Smooth muscle cell (in vitro differentiated cells): ENCODE data around the gene CHD1L. TPM values are rescaled to one million over a fixed set of nuclear protein-coding genes. Genes with fewer than 3 reads are reported as not detected.
A peak's percentile ranks its signal among the peaks of the same experiment; 100 is the strongest.
"Not testable (repeated sequence)": the region's sequence is repeated elsewhere in the genome, so short reads cannot be mapped to it uniquely, and the experiment has no call there.

Source experiments
- DNase-seq: peaks from one replicate; lab custom pipeline; 2025; ENCODE audit not compliant: unreplicated experiment; lab: John Stamatoyannopoulos, UW
- H2AFZ ChIP-seq: fragments of 200-600 bp; sonication (generic); 2 replicates; pipeline ENCODE4 v1.6.0; 2016; ENCODE audit warnings: antibody characterized with exemption, low read depth, mild to moderate bottlenecking
- H3F3A ChIP-seq: fragments of 200-600 bp; sonication (generic); 2 replicates; pipeline ENCODE4 v1.6.0; 2017; ENCODE audit warnings: antibody characterized with exemption, low read depth
- H3K27ac ChIP-seq: fragments of 200-600 bp; sonication (generic); 2 replicates; pipeline ENCODE4 v1.5.1; 2016; ENCODE audit warnings: low read depth, mild to moderate bottlenecking
- H3K27me3 ChIP-seq: fragments of 200-600 bp; sonication (generic); 2 replicates; pipeline ENCODE4 v1.6.1; 2016; ENCODE audit warnings: low read depth, mild to moderate bottlenecking
- H3K36me3 ChIP-seq: fragments of 200-600 bp; sonication (generic); 2 replicates; pipeline ENCODE4 v1.5.1; 2016; ENCODE audit warnings: low read depth
- H3K4me1 ChIP-seq: fragments of 200-600 bp; sonication (generic); 2 replicates; pipeline ENCODE4 v1.5.1; 2016; ENCODE audit warnings: low read depth
- H3K4me2 ChIP-seq: fragments of 200-600 bp; sonication (generic); 2 replicates; pipeline ENCODE4 v1.6.0; 2016; ENCODE audit warnings: mild to moderate bottlenecking
- H3K4me3 ChIP-seq: fragments of 200-600 bp; sonication (generic); 2 replicates; pipeline ENCODE4 v1.5.1; 2016; ENCODE audit warnings: mild to moderate bottlenecking
- H3K79me2 ChIP-seq: fragments of 200-600 bp; sonication (generic); 2 replicates; pipeline ENCODE4 v1.6.0; 2016; ENCODE audit warnings: low read depth, mild to moderate bottlenecking
- H3K9ac ChIP-seq: fragments of 200-600 bp; sonication (generic); 2 replicates; pipeline ENCODE4 v1.6.0; 2016; ENCODE audit warnings: low read depth
- H3K9me3 ChIP-seq: fragments of 200-600 bp; sonication (generic); replicated peaks from 2 replicates; pipeline ENCODE4 v1.5.1; 2016; ENCODE audit warnings: low read depth
- H4K20me1 ChIP-seq: fragments of 200-600 bp; sonication (generic); 2 replicates; pipeline ENCODE4 v1.6.0; 2016; ENCODE audit warnings: low read depth
- WGBS: methylation state at CpG from one replicate; pipeline ENCODE4 v1.1.7; 2016; ENCODE audit warnings: low lambda C conversion rate; 5-methylcytosine and 5-hydroxymethylcytosine counted together
- polyA plus RNA-seq: library from polyadenylated mRNA; unstranded; fragments of >200 nt; fragmentation: Nextera tagmentation; extraction: Ambion mirVana; gene quantifications from 2 replicates; pipeline ENCODE4 v1.2.1, GENCODE V29; 2016
- total RNA-seq: library from RNA; depleted of rRNA; stranded (reverse); fragments of >200 nt; gene quantifications from 2 replicates; pipeline ENCODE4 v1.2.3, GENCODE V29; 2014
- TF ChIP-seq, protein P1 (sequence below): fragments of 200-600 bp; sonication (generic); IDR thresholded peaks from 2 replicates; pipeline ENCODE4 v1.5.1; 2017; ENCODE audit warnings: borderline replicate concordance, mild to moderate bottlenecking, antibody characterized with exemption; ENCODE audit not compliant: insufficient read depth, poor library complexity, severe bottlenecking

Gene CHD1L
- total and polyA plus RNA-seq, 2 experiments from 2014 or later, result 27.1 to 32.7 TPM

DNA sequence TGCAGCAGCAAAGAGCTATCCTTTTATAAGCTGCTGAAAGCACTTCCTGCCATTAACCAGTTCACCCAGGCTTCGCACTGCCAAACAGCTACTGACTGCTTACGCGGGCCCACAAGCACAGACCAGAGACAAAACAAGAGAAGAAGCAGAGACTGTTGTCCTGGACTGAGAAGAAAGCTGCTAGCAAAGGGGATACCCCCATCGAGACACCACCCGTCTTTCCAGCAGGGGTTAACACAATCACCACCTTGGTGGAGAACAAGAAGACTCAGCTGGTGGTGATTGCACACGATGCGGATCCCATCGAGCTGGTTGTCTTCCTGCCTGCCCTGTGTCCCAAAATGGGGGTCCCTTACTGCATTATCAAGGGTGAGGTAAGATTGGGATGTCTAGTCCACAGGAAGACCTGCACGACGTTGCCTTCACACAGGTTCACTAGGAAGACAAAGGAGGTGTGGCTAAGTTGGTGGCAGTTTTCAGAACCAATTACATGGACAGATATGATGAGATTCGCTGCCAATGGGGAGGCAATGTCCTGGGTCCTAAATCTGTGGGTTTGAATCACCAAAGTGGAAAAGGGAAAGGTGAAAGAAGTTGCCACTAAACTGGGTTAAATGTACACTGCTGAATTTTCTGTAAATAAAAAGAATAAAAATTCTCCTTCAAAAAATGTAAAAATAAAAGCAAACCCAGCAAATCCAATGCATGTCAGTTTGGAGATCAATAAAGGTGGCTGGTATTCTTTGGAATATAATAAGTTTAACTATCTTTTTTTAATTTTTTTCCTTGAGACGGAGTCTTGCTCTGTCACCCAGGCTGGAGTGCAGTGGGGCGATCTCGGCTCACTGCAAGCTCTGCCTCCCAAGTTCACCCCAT lies 18.5 kb upstream of the CHD1L start:
- H3K4me3 ChIP-seq, result peak overlapping the region; percentile 7
- no peak overlapping the region for H3K27ac ChIP-seq
- H4K20me1 ChIP-seq, result no peaks in the 10 kb centered on the region
- no peaks in the 10 kb centered on the region for H3K36me3 ChIP-seq
- no peak overlapping the region for H2AFZ ChIP-seq
- TF ChIP-seq, protein P1, sequence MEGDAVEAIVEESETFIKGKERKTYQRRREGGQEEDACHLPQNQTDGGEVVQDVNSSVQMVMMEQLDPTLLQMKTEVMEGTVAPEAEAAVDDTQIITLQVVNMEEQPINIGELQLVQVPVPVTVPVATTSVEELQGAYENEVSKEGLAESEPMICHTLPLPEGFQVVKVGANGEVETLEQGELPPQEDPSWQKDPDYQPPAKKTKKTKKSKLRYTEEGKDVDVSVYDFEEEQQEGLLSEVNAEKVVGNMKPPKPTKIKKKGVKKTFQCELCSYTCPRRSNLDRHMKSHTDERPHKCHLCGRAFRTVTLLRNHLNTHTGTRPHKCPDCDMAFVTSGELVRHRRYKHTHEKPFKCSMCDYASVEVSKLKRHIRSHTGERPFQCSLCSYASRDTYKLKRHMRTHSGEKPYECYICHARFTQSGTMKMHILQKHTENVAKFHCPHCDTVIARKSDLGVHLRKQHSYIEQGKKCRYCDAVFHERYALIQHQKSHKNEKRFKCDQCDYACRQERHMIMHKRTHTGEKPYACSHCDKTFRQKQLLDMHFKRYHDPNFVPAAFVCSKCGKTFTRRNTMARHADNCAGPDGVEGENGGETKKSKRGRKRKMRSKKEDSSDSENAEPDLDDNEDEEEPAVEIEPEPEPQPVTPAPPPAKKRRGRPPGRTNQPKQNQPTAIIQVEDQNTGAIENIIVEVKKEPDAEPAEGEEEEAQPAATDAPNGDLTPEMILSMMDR, result no peak
- no peaks in the 10 kb centered on the region for H3K9me3 ChIP-seq
- no peak overlapping the region for H3K4me2 ChIP-seq
- DNase-seq, result no peak
- H3K9ac ChIP-seq, result no peak overlapping the region
- H3F3A ChIP-seq, result peaks cover 5% of the 10 kb centered on the region
- no peaks in the 10 kb centered on the region for H3K79me2 ChIP-seq
- 69% methylated on average over 14 of the region's 14 CpGs for WGBS
- H3K4me1 ChIP-seq, result peaks cover 3% of the 10 kb centered on the region
- H3K27me3 ChIP-seq, result no peaks in the 10 kb centered on the region

DNA sequence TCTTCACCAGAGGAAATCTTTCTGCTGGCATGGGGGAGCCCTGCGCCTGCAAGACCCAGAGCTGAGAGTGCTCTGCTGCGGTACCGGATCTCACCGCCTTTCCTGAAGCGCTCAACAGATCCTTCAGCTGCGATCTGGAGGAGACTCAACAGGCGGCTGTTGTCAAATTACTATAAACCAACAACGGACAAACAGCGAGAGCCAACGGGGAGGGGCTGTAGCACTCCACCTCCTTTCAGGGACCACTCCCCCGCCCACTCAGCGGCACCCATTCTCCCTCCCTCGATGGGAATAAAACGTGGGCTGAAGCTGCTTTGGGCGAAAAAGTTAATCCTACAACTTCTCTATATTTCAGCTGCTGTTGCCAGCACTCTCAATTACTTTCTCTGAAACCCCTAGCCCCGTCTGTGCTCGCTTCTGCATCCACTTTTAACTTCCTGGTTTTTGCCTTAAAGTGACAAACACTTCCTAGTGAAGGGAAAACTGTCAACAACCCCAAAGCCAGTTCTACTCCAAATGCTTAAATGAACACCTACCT lies 17.2 kb upstream of the CHD1L start, which contains the start of gene FMO5:
FMO5 (minus strand) TSS at position 147 of the 538 bp plus-strand sequence. CDS start 310 bp downstream, outside the sequence.
- H3K4me2 ChIP-seq, result peak within 1 kb of the TSS; percentile 91
- WGBS, result under 1% methylated on average over 17 of the region's 17 CpGs
- peak; percentile 17 for DNase-seq
- no peaks in the 10 kb centered on the region for H3K9me3 ChIP-seq
- H3F3A ChIP-seq, result peaks cover 5% of the 10 kb centered on the region
- H3K4me1 ChIP-seq, result peaks cover 3% of the 10 kb centered on the region
- TF ChIP-seq, protein P1, result no peak
- no peaks in the 10 kb centered on the region for H3K79me2 ChIP-seq
- H4K20me1 ChIP-seq, result no peaks in the 10 kb centered on the region
- H3K4me3 ChIP-seq, result peak within 1 kb of the TSS; percentile 66
- H2AFZ ChIP-seq, result peak within 1 kb of the TSS; percentile 96
- peak within 1 kb of the TSS; percentile 43 for H3K9ac ChIP-seq
- no peaks in the 10 kb centered on the region for H3K27me3 ChIP-seq
- H3K27ac ChIP-seq, result no peak within 1 kb of the TSS
- H3K36me3 ChIP-seq, result no peaks in the 10 kb centered on the region

DNA sequence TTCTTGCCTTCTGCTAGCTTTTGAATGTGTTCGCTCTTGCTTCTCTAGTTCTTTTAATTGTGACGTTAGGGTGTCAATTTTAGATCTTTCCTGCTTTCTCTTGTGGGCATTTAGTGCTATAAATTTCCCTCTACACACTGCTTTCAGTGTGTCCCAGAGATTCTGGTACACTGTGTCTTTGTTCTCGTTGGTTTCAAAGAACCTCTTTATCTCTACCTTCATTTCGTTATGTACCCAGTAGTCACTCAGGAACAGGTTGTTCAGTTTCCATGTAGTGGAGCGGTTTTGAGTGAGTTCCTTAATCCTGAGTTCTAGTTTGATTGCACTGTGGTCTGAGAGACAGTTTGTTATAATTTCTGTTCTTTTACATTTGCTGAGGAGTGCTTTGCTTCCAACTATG lies 11.5 kb upstream of the CHD1L start:
- not testable (repeated sequence) for H3K4me1 ChIP-seq, H3K27ac ChIP-seq, DNase-seq, H3K36me3 ChIP-seq, H3K4me3 ChIP-seq, H3K27me3 ChIP-seq, H3K79me2 ChIP-seq, H2AFZ ChIP-seq, H3K9me3 ChIP-seq, H4K20me1 ChIP-seq, H3K9ac ChIP-seq, H3K4me2 ChIP-seq, H3F3A ChIP-seq
- 87% methylated on average over 5 of the region's 5 CpGs for WGBS

DNA sequence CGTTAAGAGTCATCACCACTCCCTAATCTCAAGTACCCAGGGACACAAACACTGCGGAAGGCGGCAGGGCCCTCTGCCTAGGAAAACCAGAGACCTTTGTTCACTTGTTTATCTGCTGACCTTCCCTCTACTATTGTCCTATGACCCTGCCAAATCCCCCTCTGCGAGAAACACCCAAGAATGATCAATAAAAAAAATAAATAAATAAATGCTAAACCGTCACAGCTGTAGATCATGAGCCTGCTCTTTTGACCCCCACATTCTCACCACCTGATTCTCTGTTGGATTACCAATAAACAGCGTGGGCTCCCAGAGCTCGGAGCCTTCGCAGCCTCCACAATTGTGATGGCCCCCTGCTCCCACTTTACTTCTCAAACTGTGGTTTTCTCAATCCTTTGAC lies 8.6 kb upstream of the CHD1L start:
- not testable (repeated sequence) for H3F3A ChIP-seq, H3K36me3 ChIP-seq, H3K9me3 ChIP-seq, H2AFZ ChIP-seq, H3K9ac ChIP-seq, H3K27me3 ChIP-seq, H4K20me1 ChIP-seq, DNase-seq, H3K4me1 ChIP-seq, H3K4me2 ChIP-seq, H3K27ac ChIP-seq, H3K79me2 ChIP-seq, H3K4me3 ChIP-seq
- 85% methylated on average over 8 of the region's 8 CpGs for WGBS
